Esophagus muscularis mucosa (tissue), 3 donors: ENCODE results near the gene CASQ2.

Source experiments
- CTCF ChIP-seq, 3 experiments: fragments of 200-600 bp in 2 of 3; fragments of 450-650 bp in 1 of 3; sonication (generic) in 2 of 3; IDR thresholded peaks; one replicate each; pipeline ENCODE4 v1.5.1; 2017 to 2019; ENCODE audit warnings: antibody characterized with exemption in 3 of 3, mild to moderate bottlenecking in 2 of 3, moderate library complexity in 1 of 3
- POLR2A ChIP-seq: fragments of 450-650 bp; IDR thresholded peaks from one replicate; pipeline ENCODE4 v1.6.1; 2017; ENCODE audit warnings: antibody characterized with exemption, moderate library complexity, mild to moderate bottlenecking, low read depth
- POLR2AphosphoS5 ChIP-seq, 2 donors: sonication (generic); formaldehyde crosslinking; IDR thresholded peaks; one replicate each; pipeline ENCODE4 v1.6.1; 2017; ENCODE audit warnings: antibody characterized with exemption in 2 of 2

DNA sequence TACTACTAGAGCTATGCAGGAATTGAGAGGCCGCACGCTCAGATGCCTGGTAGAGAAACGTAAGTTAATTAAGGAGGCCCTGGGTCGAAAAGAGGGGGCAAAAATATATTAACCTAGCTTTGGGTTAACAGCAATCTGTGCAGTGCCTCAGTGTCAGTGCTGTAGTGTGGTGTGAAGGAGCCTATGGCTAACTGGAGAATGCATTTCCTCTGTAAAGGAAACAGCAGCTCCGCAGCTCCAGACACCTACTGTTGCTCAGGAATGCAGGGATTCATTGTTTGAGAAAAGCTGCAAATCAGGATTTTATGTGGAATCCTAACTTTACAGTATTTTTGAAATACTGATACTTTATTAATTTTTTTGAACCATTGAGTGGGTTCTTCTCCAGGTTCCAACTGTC lies 108.4 kb downstream of the CASQ2 start:
- TF ChIP-seq CTCF (IDR thresholded peaks at IDR 0.05): no peak
- no peak for TF ChIP-seq POLR2A
- TF ChIP-seq POLR2AphosphoS5 (IDR thresholded peaks at IDR 0.05): no peak
